ENCODE data around the gene BLTP2.
"Not testable (repeated sequence)": the region's sequence is repeated elsewhere in the genome, so short reads cannot be mapped to it uniquely, and the experiment has no call there.

DNA sequence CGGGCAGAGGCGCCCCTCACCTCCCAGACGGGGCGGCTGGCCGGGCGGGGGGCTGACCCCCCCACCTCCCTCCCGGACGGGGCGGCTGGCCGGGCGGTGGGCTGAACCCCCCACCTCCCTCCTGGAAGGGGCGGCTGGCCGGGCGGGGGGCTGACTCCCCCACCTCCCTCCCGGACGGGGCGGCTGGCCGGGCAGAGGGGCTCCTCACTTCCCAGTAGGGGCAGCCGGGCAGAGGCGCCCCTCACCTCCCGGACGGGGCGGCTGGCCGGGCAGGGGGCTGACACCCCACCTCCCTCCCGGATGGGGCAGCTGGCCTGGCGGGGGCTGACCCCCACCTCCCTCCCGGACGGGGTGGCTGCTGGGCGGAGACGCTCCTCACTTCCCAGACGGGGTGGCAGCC lies 40.9 kb downstream of the BLTP2 start:
- TF ChIP-seq EP300 (IDR thresholded peaks at IDR 0.05; ENCODE audit: borderline replicate concordance in 1 of 2, low read depth in 1 of 2, low read length in 1 of 2); TAF1 (IDR thresholded peaks at IDR 0.05; ENCODE audit: borderline replicate concordance, low read depth, low read length); CTCF (IDR thresholded peaks at IDR 0.05); FOXJ3 (CRISPR knock-in tag; IDR thresholded peaks at IDR 0.05); MXI1 (IDR thresholded peaks at IDR 0.05; ENCODE audit: low read depth, low read length); EZH2phosphoT487 (IDR thresholded peaks at IDR 0.05; ENCODE audit: borderline replicate concordance, low read depth); SIN3A (IDR thresholded peaks at IDR 0.05; ENCODE audit: borderline replicate concordance, low read depth, low read length): not testable (repeated sequence)
- TF ChIP-seq, protein P1, sequence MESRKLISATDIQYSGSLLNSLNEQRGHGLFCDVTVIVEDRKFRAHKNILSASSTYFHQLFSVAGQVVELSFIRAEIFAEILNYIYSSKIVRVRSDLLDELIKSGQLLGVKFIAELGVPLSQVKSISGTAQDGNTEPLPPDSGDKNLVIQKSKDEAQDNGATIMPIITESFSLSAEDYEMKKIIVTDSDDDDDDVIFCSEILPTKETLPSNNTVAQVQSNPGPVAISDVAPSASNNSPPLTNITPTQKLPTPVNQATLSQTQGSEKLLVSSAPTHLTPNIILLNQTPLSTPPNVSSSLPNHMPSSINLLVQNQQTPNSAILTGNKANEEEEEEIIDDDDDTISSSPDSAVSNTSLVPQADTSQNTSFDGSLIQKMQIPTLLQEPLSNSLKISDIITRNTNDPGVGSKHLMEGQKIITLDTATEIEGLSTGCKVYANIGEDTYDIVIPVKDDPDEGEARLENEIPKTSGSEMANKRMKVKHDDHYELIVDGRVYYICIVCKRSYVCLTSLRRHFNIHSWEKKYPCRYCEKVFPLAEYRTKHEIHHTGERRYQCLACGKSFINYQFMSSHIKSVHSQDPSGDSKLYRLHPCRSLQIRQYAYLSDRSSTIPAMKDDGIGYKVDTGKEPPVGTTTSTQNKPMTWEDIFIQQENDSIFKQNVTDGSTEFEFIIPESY (IDR thresholded peaks at IDR 0.05; ENCODE audit: borderline replicate concordance, low read depth), result not testable (repeated sequence)
- TF ChIP-seq, protein P2, sequence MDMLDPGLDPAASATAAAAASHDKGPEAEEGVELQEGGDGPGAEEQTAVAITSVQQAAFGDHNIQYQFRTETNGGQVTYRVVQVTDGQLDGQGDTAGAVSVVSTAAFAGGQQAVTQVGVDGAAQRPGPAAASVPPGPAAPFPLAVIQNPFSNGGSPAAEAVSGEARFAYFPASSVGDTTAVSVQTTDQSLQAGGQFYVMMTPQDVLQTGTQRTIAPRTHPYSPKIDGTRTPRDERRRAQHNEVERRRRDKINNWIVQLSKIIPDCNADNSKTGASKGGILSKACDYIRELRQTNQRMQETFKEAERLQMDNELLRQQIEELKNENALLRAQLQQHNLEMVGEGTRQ (IDR thresholded peaks at IDR 0.05; ENCODE audit: borderline replicate concordance, low read depth, low read length), result not testable (repeated sequence)

Data from SK-N-SH (cell line).